Pons (tissue), 1 donor: ENCODE results near the gene LRRC8E.

Experiments
- DNase-seq: peaks from one replicate; pipeline ENCODE4 v3.0.0-alpha.2; 2016; ENCODE audit warnings: low spot score

LRRC8E gene

GRCh38 chr19:7868326-7868670 lies 20.0 kb upstream of the LRRC8E start:
- DNase-seq: no peak

DNA sequence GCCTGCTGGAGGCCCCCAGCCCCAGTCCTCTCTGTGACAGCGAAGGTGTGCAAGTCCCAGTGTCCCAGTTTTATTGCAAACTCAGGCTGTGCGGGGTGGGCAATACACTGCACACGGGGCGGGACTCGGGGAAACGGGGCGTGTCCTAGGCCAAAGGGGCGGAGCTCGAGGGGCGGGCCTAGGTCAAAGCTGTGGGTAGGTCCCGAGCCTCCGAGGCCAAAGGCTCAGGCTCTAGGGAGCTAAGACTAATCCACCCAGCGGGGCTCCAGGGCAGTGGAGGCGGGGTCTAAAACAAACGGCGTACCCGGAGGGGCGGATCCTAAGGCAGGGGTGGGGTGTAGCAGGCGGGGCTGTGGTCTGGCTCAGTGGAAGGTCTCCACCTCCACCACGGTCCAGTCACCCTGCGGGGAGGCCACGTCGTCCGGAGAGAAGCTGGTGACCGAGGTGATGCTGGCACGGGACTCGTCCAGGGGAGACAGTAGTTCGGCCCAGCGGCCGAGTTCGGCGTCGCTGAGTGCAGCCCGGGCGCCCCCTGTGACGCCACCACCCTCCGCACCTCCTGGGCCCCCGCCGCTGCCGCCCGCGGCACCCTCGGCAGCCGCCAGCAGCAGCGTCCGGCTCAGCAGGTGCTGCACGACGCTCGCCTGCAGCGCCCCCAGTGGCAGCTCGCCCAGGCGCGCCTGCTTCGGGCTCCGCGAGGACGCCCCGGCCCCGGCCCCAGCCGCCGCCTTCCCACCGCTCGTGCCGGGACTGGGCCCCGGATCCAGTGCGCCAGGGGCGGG lies 19.4 kb upstream of the LRRC8E start:
- DNase-seq: no peak

GRCh38 chr19:7869453-7869909 lies 18.8 kb upstream of the LRRC8E start:
- DNase-seq: no peak

- no peak for DNase-seq
Measured at GRCh38 chr19:7869910-7870511, 18.3 kb upstream of the LRRC8E start.

- no peak for DNase-seq
Measured at GRCh38 chr19:7870571-7871436, 17.5 kb upstream of the LRRC8E start.

- DNase-seq: peak; percentile 54
Measured at GRCh38 chr19:7871437-7872305, 16.6 kb upstream of the LRRC8E start.

DNA sequence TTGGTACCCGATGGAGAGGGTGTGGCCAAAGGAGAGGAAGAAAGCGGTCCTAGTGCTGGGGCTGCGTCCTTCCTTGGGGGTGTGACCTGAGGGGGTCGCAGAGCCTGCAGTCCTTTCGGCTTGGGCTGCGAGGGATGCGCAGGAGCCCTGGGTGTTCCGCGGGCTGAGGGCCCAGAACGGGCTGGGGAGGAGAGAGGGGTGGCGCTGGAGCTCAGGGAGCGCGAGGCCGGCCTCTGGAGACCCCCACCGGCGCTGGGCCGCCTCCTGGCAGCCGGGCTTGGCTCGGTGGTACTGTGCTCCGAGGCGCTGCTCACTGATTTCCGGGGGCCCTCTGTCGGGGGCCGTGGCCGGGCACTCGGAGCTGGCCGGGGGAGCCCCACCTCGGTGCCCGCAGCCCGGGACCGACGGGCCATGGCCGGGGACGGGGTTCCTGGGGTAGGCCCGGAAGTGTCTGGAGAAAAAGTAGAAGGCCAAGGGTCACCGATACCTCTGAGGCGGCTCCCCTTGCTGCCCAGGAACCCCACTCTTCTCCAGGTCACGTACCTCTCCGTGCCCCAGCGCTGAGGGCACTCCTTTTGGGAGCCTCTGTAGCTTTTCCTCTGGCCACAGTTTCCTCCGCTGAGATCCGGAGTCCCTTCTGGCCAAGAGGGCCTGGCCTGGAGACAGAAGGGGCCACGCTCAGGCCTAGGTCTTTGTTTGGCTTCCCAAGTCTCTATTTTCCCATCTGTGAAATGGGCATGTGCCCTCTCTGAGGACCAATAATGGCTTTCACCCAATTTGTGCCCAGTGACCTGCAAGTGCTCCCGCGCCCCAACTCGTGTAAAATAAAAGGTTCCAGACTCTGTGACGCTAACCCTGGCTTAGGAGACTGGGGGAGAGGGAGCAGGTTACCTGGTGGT lies 15.8 kb upstream of the LRRC8E start:
- no peak for DNase-seq

DNA sequence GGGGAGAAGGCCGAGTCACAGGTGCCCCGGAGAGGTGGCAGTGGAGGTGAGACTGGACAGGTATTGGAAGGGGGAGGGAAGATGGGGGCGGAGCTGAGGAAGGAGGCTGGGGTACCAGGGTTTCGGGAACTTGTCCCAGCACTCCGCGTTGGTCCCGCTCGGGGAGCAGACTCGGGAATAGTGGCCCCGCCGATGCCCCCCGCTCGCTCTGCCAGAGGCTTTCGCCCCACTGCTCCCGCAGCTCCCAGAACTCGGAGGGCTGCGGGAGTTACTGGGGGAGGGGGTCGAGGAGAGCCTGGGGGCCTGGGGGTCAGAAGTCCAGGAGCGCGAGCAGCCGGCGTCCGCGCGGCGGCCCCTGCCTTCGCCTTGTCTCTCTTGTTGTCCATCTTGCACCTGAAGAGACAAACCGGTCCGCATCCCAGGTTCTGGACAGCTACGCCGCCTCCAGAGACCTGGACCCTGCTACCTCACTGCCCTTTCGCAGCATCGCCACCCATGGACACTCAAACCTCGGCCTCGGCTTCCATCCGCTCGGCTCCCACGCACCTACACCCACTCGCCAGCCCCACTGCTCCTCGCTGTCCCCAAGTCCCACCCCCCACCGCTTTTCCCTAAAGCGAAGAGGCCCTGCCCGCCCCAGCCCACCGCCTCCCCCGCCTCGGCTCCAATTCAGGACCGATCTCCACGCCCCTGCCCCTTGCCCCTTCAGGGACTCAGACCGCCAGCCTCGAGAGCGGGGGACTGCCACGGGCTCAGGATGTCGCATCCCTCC lies 14.8 kb upstream of the LRRC8E start:
- no peak for DNase-seq

DNA sequence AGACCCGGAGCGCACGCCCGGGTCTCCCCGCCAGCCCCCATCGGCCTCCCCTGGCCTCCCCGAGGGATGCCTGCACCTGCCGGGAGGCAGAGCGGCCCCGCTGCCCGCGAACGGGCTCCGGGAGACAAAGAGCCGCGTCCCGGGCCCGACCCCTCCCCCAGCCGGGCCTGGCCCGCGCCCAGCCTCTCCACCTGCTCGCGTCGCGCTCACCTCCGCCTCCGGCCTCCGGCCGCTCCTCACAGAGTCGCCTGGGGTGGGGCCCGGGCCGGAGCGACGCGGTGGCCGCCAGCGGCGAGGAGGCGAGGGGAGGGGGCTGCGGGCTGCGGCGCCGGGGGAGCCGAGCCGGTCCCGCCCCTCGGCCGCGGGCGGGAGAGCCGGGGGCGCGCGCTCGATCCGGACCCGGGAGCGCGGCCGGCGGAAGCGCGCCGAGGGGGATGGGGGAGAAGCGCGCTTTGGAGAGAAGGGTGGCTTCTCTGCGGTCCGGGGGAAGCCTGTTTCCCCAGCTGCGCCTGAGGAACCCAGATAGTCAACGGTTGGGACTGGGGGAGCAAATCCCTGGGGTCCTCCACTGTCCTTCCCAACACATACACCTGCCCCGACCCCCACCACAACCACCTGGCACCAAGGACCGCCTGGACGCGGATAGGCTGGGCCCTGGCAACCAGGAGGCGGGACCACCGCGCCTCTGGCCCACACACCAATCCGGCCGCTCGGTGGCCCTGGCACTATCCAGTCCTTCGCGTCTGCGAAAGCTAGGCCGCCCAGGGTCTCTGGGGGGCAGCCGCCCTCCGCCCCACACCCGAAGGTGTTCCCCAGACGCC lies 14.0 kb upstream of the LRRC8E start, which contains the start of gene PRR36:
TSS of gene PRR36 (minus strand) at position 315 of the 821 bp plus-strand sequence. CDS start 701 bp downstream, outside the sequence.
- no peak for DNase-seq

DNA sequence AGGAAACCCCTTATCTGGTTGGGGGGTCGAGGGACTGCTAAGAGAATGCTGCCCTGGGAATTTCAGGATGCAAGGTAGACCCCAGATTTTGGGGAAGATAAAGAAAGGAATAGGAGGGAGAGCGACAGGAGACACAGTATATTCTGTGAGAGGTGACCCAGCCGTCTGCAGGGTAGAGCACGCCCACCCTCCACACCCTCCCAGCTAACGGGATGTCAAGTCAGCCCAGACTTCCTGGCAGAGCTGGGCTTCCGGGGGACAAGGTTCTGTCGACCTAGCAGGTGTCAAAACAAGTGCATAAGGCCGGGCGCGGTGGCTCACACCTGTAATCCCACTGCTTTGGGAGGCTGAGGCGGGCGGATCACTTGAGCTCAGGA lies 13.4 kb upstream of the LRRC8E start:
- DNase-seq: no peak

- DNase-seq: no peak
Measured at GRCh38 chr19:7877249-7877836, 11.0 kb upstream of the LRRC8E start.

DNA sequence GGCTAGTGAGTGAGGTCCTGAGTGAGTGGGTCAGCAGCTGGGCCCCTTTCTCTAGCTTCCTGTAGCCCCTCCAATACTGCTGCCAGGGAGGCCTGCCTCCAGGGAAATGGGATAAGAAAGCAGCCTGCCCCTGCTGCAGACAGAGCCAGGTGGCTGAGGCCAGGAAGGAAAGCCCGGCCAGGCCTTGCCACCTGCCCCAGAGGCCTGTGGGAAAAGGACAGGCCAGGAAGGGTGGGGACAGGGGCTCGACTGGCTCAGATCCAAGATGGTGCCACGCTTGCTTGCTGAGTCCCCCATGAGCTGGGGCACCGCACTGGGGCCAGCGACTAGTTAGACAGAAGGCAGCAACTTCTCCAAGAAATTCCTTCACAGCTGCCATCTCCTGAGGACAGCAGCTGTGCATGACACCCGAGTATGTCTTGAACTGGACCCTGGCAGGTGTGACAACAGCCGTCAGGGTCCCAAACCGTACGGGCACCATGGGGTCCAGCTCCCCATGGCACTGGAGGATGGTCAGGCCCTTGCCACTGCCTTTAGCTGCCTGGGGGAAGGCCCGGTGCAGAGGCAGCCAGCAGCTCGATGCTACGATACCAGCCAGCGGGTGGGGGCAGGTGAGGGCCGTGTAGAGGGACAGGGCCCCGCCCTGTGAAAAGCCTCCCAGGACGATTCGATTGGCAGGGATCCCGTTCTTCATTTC lies 9.1 kb upstream of the LRRC8E start:
- no peak for DNase-seq

- DNase-seq: no peak
Measured at GRCh38 chr19:7879836-7880235, 8.5 kb upstream of the LRRC8E start.

DNA sequence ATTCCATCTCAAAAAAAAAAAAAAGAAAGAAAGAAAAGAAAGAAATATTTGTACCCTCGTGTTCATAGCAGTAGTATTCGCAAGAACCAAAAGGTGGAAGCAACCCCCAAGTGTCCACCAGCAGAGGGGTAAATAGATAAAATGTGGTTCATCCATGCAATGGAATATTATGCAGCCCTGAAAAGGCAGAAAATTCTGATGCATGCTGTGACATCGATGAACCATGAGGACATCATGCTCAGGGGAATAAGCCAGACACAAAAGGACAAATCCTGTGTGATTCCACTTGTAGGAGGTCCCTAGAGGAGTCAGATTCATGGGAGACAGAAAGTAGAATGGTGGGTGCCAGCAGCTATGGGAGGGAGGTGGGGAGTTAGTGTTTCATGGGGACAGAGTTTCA lies 6.4 kb upstream of the LRRC8E start:
- no peak for DNase-seq

DNA sequence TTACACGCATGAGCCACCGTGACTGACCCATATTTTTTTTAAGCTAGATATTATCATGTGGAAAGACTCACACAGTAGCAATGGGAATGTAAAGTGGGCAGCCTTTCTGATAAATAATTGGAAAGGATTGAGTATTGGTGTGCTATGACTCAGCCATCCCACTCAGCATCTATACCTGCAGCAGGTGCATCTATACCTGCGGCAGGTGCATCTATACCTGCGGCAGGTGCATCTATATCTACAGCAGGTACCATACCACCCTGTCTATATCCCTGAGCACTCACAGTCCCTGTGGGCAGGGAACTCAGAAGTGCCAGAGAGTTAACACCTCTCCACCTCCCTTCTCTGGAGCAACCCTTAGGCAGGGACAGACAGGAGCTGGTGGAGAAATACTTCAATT lies 5.2 kb upstream of the LRRC8E start:
- no peak for DNase-seq

DNA sequence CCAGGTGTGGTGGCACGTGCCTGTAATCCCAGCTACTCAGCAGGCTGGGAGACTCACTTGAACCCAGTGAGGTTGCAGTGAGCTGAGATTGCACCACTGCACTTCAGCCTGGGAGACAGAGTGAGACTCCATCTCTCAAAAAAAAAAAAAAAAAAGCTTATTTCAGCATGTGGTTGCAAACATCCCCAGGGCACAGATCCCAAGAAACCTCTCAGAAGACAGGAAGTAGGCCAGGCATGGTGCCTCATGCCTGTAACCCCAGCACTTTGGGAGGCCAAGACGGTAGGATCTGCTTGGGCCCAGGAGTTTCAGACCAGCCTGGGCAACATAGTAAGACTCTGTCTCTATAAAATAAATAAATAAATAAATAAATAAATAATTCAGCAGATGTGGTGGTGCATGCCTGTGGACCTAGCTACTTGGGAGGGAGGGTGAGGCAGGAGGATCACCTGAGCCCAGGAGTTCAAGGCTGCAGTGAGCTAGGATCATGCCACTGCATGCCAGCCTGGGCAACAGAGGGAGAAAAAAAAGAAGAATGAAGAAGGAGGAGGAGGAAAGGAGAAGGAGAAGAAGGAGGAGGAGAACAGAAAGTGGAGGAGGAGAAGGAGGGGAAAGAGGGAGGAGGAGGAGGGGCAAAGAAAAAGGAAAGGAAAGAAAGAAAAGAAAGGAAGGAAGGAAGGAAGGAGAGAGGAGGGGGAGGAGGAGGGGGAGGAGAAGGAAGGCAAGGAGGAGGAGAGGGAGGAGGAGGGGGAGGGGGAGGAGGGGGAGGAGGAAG lies 4.3 kb upstream of the LRRC8E start:
- DNase-seq: no peak

DNA sequence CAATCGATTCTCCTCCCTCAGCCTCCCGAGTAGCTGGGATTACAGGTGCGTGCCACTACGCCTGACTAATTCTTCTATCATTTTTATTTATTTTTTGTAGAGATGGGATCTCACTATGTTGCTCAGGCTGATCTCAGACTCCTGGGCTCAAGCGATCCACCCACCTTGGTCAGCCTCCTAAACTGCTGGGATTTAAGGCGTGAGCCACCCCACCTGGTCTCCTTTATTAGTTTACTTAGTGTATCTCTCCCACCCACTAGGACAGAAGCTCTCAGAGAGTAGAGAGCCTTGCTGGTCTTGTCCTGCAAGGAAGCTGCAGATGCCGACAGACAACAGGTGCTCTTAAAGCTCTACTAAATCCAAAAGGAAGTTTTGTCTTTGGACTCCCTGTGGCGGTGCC lies 2.5 kb upstream of the LRRC8E start:
- no peak for DNase-seq
